GM13976 (cell line): ENCODE results near the gene F13A1.

Source experiments
- DNase-seq: peaks from one replicate; pipeline ENCODE4 v3.0.0; 2012; ENCODE audit warnings: low spot score
- CTCF ChIP-seq: IDR thresholded peaks from 2 replicates; pipeline ENCODE4 v1.5.1; 2012; ENCODE audit warnings: borderline replicate concordance, mild to moderate bottlenecking; ENCODE audit not compliant: insufficient read depth; ENCODE audit errors: extremely low read depth, missing control alignments, control extremely low read depth
- in situ Hi-C: fragments of 300-500 bp; cut with MboI; formaldehyde crosslinking; loops from one replicate; pipeline ENCODE4 v1.12.0; 2022; ENCODE audit warnings: low sequenced_read_pairs, mixed read lengths, inconsistent platforms; ENCODE audit not compliant: unreplicated experiment

Gene F13A1

GRCh38 chr6:6319952-6320811 lies at the start of gene F13A1:
Gene F13A1, minus strand, starts transcription at chr6:6320662. Its CDS starts 1,998 bp downstream, at chr6:6318664.
- in situ Hi-C loops = no loop called here
- no peak for DNase-seq
- no peak for TF ChIP-seq CTCF

- DNase-seq = no peak
- TF ChIP-seq CTCF = no peak
- in situ Hi-C loops = no loop called here
These were observed 48.2 kb upstream of the F13A1 start for GRCh38 chr6:6368684-6369052.

DNA sequence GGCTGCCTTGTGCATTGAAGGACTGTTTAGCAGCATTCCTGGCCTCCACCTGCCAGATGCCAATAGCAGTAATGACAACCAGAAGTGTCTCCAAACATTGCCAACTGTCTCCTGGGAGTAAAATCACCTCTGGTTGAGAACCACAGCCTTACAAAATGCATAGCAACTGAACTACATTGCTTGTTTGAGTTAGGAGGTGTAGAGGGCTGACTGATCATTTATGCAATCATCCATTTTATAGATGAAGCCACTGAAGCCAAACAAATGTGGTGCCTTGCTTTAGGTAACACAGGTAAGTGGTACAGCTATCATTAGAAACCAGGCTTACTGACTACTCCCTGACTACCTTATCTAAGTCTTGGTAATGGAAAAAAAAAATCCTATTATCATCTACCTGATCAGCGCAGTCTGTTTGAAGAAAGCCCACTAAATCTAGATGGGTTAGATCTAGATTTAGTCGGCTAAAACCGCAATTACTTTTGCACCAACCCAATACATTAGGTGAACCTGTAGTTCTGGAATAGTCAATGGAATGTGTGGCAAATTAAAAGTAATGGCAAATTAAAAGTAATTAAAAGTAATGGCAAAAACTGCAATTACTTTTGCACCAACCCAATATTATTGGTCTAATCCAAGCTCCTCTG lies 47.7 kb upstream of the F13A1 start:
- in situ Hi-C loops = no loop called here
- no peak for TF ChIP-seq CTCF
- DNase-seq = no peak

GRCh38 chr6:6366803-6367202 lies 46.3 kb upstream of the F13A1 start:
- TF ChIP-seq CTCF = no peak
- no peak for DNase-seq
- in situ Hi-C loops = no loop called here

DNA sequence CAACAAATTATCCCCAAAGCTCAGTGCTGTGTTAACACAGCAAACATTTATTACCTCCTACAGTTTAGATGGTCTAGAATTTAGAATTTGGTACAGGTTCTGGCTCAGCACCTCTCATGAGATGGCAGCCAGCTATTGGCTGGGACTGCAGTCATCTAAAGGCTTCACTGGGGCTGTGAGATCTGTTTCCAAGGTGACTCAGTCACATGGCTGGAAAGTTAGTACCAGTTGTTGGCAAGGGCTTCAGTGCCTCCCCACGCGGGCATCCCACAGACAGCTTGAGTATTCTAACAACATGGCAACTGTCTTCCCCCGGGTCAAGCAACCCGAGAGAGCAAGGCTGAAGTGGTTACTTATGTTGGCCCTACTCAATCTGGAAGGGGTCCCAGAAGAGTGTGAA lies 44.8 kb upstream of the F13A1 start:
- no peak for DNase-seq
- in situ Hi-C loops = no loop called here
- no peak for TF ChIP-seq CTCF

GRCh38 chr6:6362056-6362840 lies 41.8 kb upstream of the F13A1 start:
- TF ChIP-seq CTCF = no peak
- no peak for DNase-seq
- in situ Hi-C loops = no loop called here
